Measurements from ENCODE around the gene LY6G5B.

GRCh38 chr6:31664790-31665500 lies 4.8 kb upstream of the LY6G5B start, which contains the start of gene GPANK1:
- TF ChIP-seq, protein P1, sequence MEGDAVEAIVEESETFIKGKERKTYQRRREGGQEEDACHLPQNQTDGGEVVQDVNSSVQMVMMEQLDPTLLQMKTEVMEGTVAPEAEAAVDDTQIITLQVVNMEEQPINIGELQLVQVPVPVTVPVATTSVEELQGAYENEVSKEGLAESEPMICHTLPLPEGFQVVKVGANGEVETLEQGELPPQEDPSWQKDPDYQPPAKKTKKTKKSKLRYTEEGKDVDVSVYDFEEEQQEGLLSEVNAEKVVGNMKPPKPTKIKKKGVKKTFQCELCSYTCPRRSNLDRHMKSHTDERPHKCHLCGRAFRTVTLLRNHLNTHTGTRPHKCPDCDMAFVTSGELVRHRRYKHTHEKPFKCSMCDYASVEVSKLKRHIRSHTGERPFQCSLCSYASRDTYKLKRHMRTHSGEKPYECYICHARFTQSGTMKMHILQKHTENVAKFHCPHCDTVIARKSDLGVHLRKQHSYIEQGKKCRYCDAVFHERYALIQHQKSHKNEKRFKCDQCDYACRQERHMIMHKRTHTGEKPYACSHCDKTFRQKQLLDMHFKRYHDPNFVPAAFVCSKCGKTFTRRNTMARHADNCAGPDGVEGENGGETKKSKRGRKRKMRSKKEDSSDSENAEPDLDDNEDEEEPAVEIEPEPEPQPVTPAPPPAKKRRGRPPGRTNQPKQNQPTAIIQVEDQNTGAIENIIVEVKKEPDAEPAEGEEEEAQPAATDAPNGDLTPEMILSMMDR (IDR thresholded peaks at IDR 0.05), result no peak
- TF ChIP-seq POLR2A (IDR thresholded peaks at IDR 0.05), result peak; percentile 63
- no peak for TF ChIP-seq EP300 (IDR thresholded peaks at IDR 0.05)

Measured in ovary (tissue), 3 donors.